Panc1 (cell line): ENCODE measurements around the gene MT1B. TPM values are rescaled to one million over a fixed set of nuclear protein-coding genes. Genes with fewer than 3 reads are reported as not detected.
A peak's percentile ranks its signal among the peaks of the same experiment; 100 is the strongest.

Source experiments
- ATAC-seq: fragments of 200-7000 bp; cut with Tn5 transposase; 2 replicates; pipeline ENCODE4 v1.9.1; 2020; ENCODE audit warnings: mild to moderate bottlenecking, moderate library complexity
- BruUV-seq: library from RNA; stranded (reverse); fragments of 400-500 nt; replicated peaks from 2 replicates; lab custom pipeline; 2021; lab: Mats Ljungman, UMichigan
- CTCF ChIA-PET: fragments of 300-600 bp; sonication (Branson Sonifier 250); formaldehyde crosslinking; loops from one replicate; lab custom pipeline; 2022; ENCODE audit warnings: antibody characterized with exemption; lab: Charles Lee
- POLR2A ChIA-PET: fragments of 300-600 bp; sonication (Branson Sonifier 250); formaldehyde crosslinking; loops from one replicate; lab custom pipeline; 2022; ENCODE audit warnings: antibody characterized with exemption; lab: Charles Lee
- DNase-seq: peaks from one replicate; pipeline ENCODE4 v3.0.0-alpha.2; 2010; ENCODE audit warnings: low read depth, low spot score
- H3K27ac ChIP-seq: 2 replicates; pipeline ENCODE4 v1.5.1; 2011; ENCODE audit warnings: mild to moderate bottlenecking, low read length, inconsistent platforms
- H3K27me3 ChIP-seq: fragments of 200-500 bp; sonication (Bioruptor generic); 2 replicates; pipeline ENCODE4 v1.6.0; 2014; ENCODE audit warnings: low read length, inconsistent platforms; ENCODE audit not compliant: control insufficient read depth, insufficient read depth
- H3K36me3 ChIP-seq: fragments of 200-500 bp; sonication (Bioruptor generic); 2 replicates; pipeline ENCODE4 v1.5.1; 2014; ENCODE audit warnings: inconsistent platforms, mild to moderate bottlenecking, low read length, moderate library complexity; ENCODE audit not compliant: control insufficient read depth, insufficient read depth
- H3K4me1 ChIP-seq: 2 replicates; pipeline ENCODE4 v1.5.1; 2011; ENCODE audit warnings: inconsistent platforms, mild to moderate bottlenecking, low read length, moderate library complexity; ENCODE audit not compliant: control insufficient read depth, insufficient read depth
- H3K4me3 ChIP-seq, 2 experiments: 2 replicates each; pipeline ENCODE4 v1.5.1; 2011 to 2012; ENCODE audit warnings: low read depth in 2 of 2, low read length in 2 of 2, mild to moderate bottlenecking in 2 of 2, inconsistent platforms in 1 of 2, moderate library complexity in 1 of 2
- H3K9me3 ChIP-seq: fragments of 200-500 bp; sonication (Bioruptor generic); 2 replicates; pipeline ENCODE4 v1.5.1; 2014; ENCODE audit warnings: low read depth, mild to moderate bottlenecking, inconsistent platforms, low read length, moderate library complexity; ENCODE audit not compliant: control insufficient read depth, insufficient read depth
- CTCF ChIP-seq: fragments of 450-650 bp; IDR thresholded peaks from 2 replicates; pipeline ENCODE4 v1.5.1; 2017; ENCODE audit warnings: mild to moderate bottlenecking
- POLR2AphosphoS5 ChIP-seq: IDR thresholded peaks from 2 replicates; pipeline ENCODE4 v1.6.1; 2012; ENCODE audit warnings: mild to moderate bottlenecking, low read depth, low read length, moderate library complexity
- REST ChIP-seq, 2 experiments: IDR thresholded peaks; 2 replicates each; pipeline ENCODE4 v1.6.1; 2011 to 2012; ENCODE audit warnings: low read depth in 2 of 2, control low read depth in 1 of 2, low read length in 1 of 2, mild to moderate bottlenecking in 1 of 2, moderate library complexity in 1 of 2; ENCODE audit not compliant: insufficient read depth in 1 of 2
- SIN3A ChIP-seq: IDR thresholded peaks from 2 replicates; pipeline ENCODE4 v1.6.1; 2012; ENCODE audit warnings: low read depth, mild to moderate bottlenecking, low read length, moderate library complexity, borderline replicate concordance; ENCODE audit not compliant: insufficient read depth
- TCF7L2 ChIP-seq: IDR thresholded peaks from 2 replicates; pipeline ENCODE4 v1.6.1; 2011; ENCODE audit warnings: mild to moderate bottlenecking, low read depth, low read length, inconsistent platforms
- in situ Hi-C: cut with HindIII; loops from 2 replicates; pipeline ENCODE4 v1.10.0; 2016; ENCODE audit warnings: low sequenced_read_pairs, low pct_unique_long_range_greater_than_20kb
- intact Hi-C: fragments of 100-400 bp; cut with micrococcal nuclease; formaldehyde crosslinking; loops from one replicate; pipeline ENCODE4 v1.10.0; 2022; ENCODE audit not compliant: unreplicated experiment
- total RNA-seq: library from RNA; stranded (reverse); gene quantifications from one replicate; pipeline ENCODE4 v1.2.1, GENCODE V29; 2021; ENCODE audit not compliant: unreplicated experiment

MT1B gene
- total RNA-seq, 1 experiment from 2014 or later, result not detected

GRCh38 chr16:56610609-56611111 is 41.0 kb upstream of the MT1B start:
- no TSS peak for BruUV-seq
- Histone ChIP-seq H3K9me3 (no peaks in the 10 kb centered on the region), H3K4me1 (peaks cover 69% of the 10 kb centered on the region), H3K36me3 (peaks cover 3% of the 10 kb centered on the region; the same call in 1 of the 2 replicates), H3K4me3 (peak overlapping the region in 1 of 2 experiments; percentile 87; a peak in 2 of 4 replicates), H3K27me3 (no peaks in the 10 kb centered on the region), H3K27ac (peak overlapping the region; percentile 94)
- in situ Hi-C loops, result no loop called here
- ChIA-PET CTCF (no interaction called here), POLR2A (no interaction called here)
- no peak for ATAC-seq
- intact Hi-C loops, result no loop called here
- DNase-seq, result no peak
- TF ChIP-seq SIN3A (no peak), POLR2AphosphoS5 (no peak), CTCF (no peak), TCF7L2 (no peak), REST (IDR thresholded peaks at IDR 0.05; ENCODE audit: insufficient read depth in 1 of 2, low read depth in 2 of 2, low read length in 1 of 2) (no peak)

GRCh38 chr16:56611281-56611833 is 40.3 kb upstream of the MT1B start:
- intact Hi-C loops (no loop called here), in situ Hi-C loops (no loop called here)
- POLR2A ChIA-PET, result no interaction called here
- Histone ChIP-seq H3K27me3 (no peaks in the 10 kb centered on the region), H3K27ac (peak overlapping the region; percentile 94), H3K9me3 (no peaks in the 10 kb centered on the region), H3K4me3 (no peak overlapping the region), H3K4me1 (peaks cover 66% of the 10 kb centered on the region), H3K36me3 (peaks cover 3% of the 10 kb centered on the region; the same call in 1 of the 2 replicates)
- peak; percentile 7; the same call in 1 of the 2 replicates for ATAC-seq
- CTCF ChIA-PET, result no interaction called here
- TF ChIP-seq TCF7L2, result no peak
- no peak for TF ChIP-seq REST (IDR thresholded peaks at IDR 0.05; ENCODE audit: insufficient read depth in 1 of 2, low read depth in 2 of 2, low read length in 1 of 2)
- TF ChIP-seq SIN3A, result no peak
- no peak for TF ChIP-seq POLR2AphosphoS5
- no peak for TF ChIP-seq CTCF
- no TSS peak for BruUV-seq
- DNase-seq, result no peak
